IPS-18a (cell line): ENCODE data around the gene COQ6.

ENCODE experiments used
- H3K27ac ChIP-seq: one replicate; pipeline ENCODE4 v1.5.1; 2013; ENCODE audit warnings: low read length
- H3K27me3 ChIP-seq: one replicate; pipeline ENCODE4 v1.6.1; 2013; ENCODE audit warnings: mild to moderate bottlenecking, low read length; ENCODE audit not compliant: control insufficient read depth, insufficient read depth
- H3K36me3 ChIP-seq: one replicate; pipeline ENCODE4 v1.6.1; 2013; ENCODE audit warnings: low read depth, low read length; ENCODE audit not compliant: control insufficient read depth
- H3K4me1 ChIP-seq: one replicate; pipeline ENCODE4 v1.6.1; 2013; ENCODE audit warnings: low read depth, low read length; ENCODE audit not compliant: control insufficient read depth
- H3K4me3 ChIP-seq: one replicate; pipeline ENCODE4 v1.5.1; 2013; ENCODE audit warnings: low read length
- H3K9ac ChIP-seq: one replicate; pipeline ENCODE4 v1.6.1; 2013; ENCODE audit warnings: mild to moderate bottlenecking, low read length, moderate library complexity
- H3K9me3 ChIP-seq: one replicate; pipeline ENCODE4 v1.6.1; 2013; ENCODE audit warnings: low read depth, low read length; ENCODE audit not compliant: control insufficient read depth

COQ6 gene

GRCh38 chr14:73944432-73945158 lies 5.5 kb upstream of the COQ6 start:
- Histone ChIP-seq H3K27ac (no peak overlapping the region), H3K27me3 (no peaks in the 10 kb centered on the region), H3K9ac (no peak overlapping the region)

GRCh38 chr14:73945159-73945670 lies 4.9 kb upstream of the COQ6 start:
- H3K27me3 ChIP-seq = no peaks in the 10 kb centered on the region
- H3K4me1 ChIP-seq = no peaks in the 10 kb centered on the region
- no peaks in the 10 kb centered on the region for H3K36me3 ChIP-seq
- no peak overlapping the region for H3K27ac ChIP-seq
- H3K9me3 ChIP-seq = no peaks in the 10 kb centered on the region
- no peak overlapping the region for H3K9ac ChIP-seq
- H3K4me3 ChIP-seq = no peak overlapping the region

More at GRCh38 chr14:73944432-73945158, 5.5 kb upstream of the COQ6 start:
- Histone ChIP-seq H3K9me3 (no peaks in the 10 kb centered on the region), H3K4me1 (no peaks in the 10 kb centered on the region), H3K4me3 (no peak overlapping the region), H3K36me3 (no peaks in the 10 kb centered on the region)

GRCh38 chr14:73953731-73954130 lies 3.6 kb downstream of the COQ6 start:
- no peak overlapping the region for H3K4me3 ChIP-seq
- no peak overlapping the region for H3K27ac ChIP-seq
- H3K36me3 ChIP-seq = peaks cover 8% of the 10 kb centered on the region
- no peak overlapping the region for H3K9ac ChIP-seq
- no peaks in the 10 kb centered on the region for H3K9me3 ChIP-seq
- no peaks in the 10 kb centered on the region for H3K27me3 ChIP-seq
- no peaks in the 10 kb centered on the region for H3K4me1 ChIP-seq

GRCh38 chr14:73955674-73956073 lies 5.6 kb downstream of the COQ6 start:
- no peaks in the 10 kb centered on the region for H3K27me3 ChIP-seq
- no peak overlapping the region for H3K27ac ChIP-seq
- no peak overlapping the region for H3K9ac ChIP-seq
- H3K9me3 ChIP-seq = no peaks in the 10 kb centered on the region
- peaks cover 15% of the 10 kb centered on the region for H3K36me3 ChIP-seq
- H3K4me3 ChIP-seq = no peak overlapping the region
- no peaks in the 10 kb centered on the region for H3K4me1 ChIP-seq

GRCh38 chr14:73958591-73958990 lies 8.5 kb downstream of the COQ6 start:
- no peak overlapping the region for H3K9ac ChIP-seq
- H3K27ac ChIP-seq = no peak overlapping the region
- no peaks in the 10 kb centered on the region for H3K9me3 ChIP-seq
- no peaks in the 10 kb centered on the region for H3K4me1 ChIP-seq
- no peaks in the 10 kb centered on the region for H3K27me3 ChIP-seq
- H3K36me3 ChIP-seq = peaks cover 21% of the 10 kb centered on the region
- no peak overlapping the region for H3K4me3 ChIP-seq

- H3K36me3 ChIP-seq = peaks cover 18% of the 10 kb centered on the region
- no peaks in the 10 kb centered on the region for H3K4me1 ChIP-seq
- H3K27ac ChIP-seq = no peak overlapping the region
- H3K9me3 ChIP-seq = no peaks in the 10 kb centered on the region
- H3K27me3 ChIP-seq = no peaks in the 10 kb centered on the region
- no peak overlapping the region for H3K9ac ChIP-seq
- H3K4me3 ChIP-seq = no peak overlapping the region
Observed at GRCh38 chr14:73961192-73961591, 11.1 kb downstream of the COQ6 start.

- no peak overlapping the region for H3K27ac ChIP-seq
- no peak overlapping the region for H3K4me3 ChIP-seq
- H3K36me3 ChIP-seq = peaks cover 16% of the 10 kb centered on the region
- H3K9ac ChIP-seq = no peak overlapping the region
- no peaks in the 10 kb centered on the region for H3K9me3 ChIP-seq
- no peaks in the 10 kb centered on the region for H3K4me1 ChIP-seq
- H3K27me3 ChIP-seq = no peaks in the 10 kb centered on the region
Observed at GRCh38 chr14:73965216-73965615, 15.1 kb downstream of the COQ6 start.

GRCh38 chr14:73968885-73969284 lies 18.8 kb downstream of the COQ6 start:
- no peak overlapping the region for H3K27ac ChIP-seq
- peaks cover 5% of the 10 kb centered on the region for H3K36me3 ChIP-seq
- no peak overlapping the region for H3K9ac ChIP-seq
- H3K4me1 ChIP-seq = no peaks in the 10 kb centered on the region
- H3K9me3 ChIP-seq = no peaks in the 10 kb centered on the region
- no peaks in the 10 kb centered on the region for H3K27me3 ChIP-seq
- H3K4me3 ChIP-seq = no peak overlapping the region

- H3K27me3 ChIP-seq = no peaks in the 10 kb centered on the region
- peaks cover 5% of the 10 kb centered on the region for H3K36me3 ChIP-seq
- H3K4me3 ChIP-seq = no peak overlapping the region
- no peak overlapping the region for H3K27ac ChIP-seq
- no peaks in the 10 kb centered on the region for H3K9me3 ChIP-seq
- no peaks in the 10 kb centered on the region for H3K4me1 ChIP-seq
- no peak overlapping the region for H3K9ac ChIP-seq
Observed at GRCh38 chr14:73973497-73973896, 23.4 kb downstream of the COQ6 start.

GRCh38 chr14:73976125-73976524 lies 26.0 kb downstream of the COQ6 start:
- Histone ChIP-seq H3K27ac (no peak overlapping the region), H3K9ac (no peak overlapping the region), H3K4me3 (no peak overlapping the region), H3K9me3 (no peaks in the 10 kb centered on the region), H3K4me1 (no peaks in the 10 kb centered on the region), H3K36me3 (no peaks in the 10 kb centered on the region), H3K27me3 (no peaks in the 10 kb centered on the region)

GRCh38 chr14:73977896-73978295 lies 27.8 kb downstream of the COQ6 start:
- Histone ChIP-seq H3K27ac (no peak overlapping the region), H3K9ac (no peak overlapping the region), H3K36me3 (no peaks in the 10 kb centered on the region), H3K27me3 (no peaks in the 10 kb centered on the region), H3K4me3 (no peak overlapping the region), H3K4me1 (no peaks in the 10 kb centered on the region), H3K9me3 (no peaks in the 10 kb centered on the region)

- Histone ChIP-seq H3K27me3 (no peaks in the 10 kb centered on the region), H3K36me3 (peaks cover 4% of the 10 kb centered on the region), H3K4me3 (no peak overlapping the region), H3K27ac (no peak overlapping the region), H3K4me1 (no peaks in the 10 kb centered on the region), H3K9me3 (no peaks in the 10 kb centered on the region), H3K9ac (no peak overlapping the region)
Observed at GRCh38 chr14:73988065-73988464, 38.0 kb downstream of the COQ6 start.
